Gastrocnemius medialis (tissue), 4 donors: Measurements from ENCODE around the gene DDX28.

Source experiments
- POLR2A ChIP-seq, 2 donors: fragments of 450-650 bp; IDR thresholded peaks; one replicate each; pipeline ENCODE4 v1.6.1; 2017; ENCODE audit warnings: antibody characterized with exemption in 2 of 2, mild to moderate bottlenecking in 2 of 2, moderate library complexity in 2 of 2
- TF ChIP-seq, protein P1 (sequence below), 5 experiments: fragments of 450-650 bp in 3 of 5; fragments of 200-600 bp in 2 of 5; sonication (generic) in 2 of 5; IDR thresholded peaks in 4 of 5; conservative IDR thresholded peaks in 1 of 5; 1 replicate in 4 of 5; 2 replicates in 1 of 5; pipeline ENCODE4 v1.5.1; 2016 to 2019; ENCODE audit warnings: antibody characterized with exemption in 5 of 5, mild to moderate bottlenecking in 3 of 5, moderate library complexity in 3 of 5

DNA sequence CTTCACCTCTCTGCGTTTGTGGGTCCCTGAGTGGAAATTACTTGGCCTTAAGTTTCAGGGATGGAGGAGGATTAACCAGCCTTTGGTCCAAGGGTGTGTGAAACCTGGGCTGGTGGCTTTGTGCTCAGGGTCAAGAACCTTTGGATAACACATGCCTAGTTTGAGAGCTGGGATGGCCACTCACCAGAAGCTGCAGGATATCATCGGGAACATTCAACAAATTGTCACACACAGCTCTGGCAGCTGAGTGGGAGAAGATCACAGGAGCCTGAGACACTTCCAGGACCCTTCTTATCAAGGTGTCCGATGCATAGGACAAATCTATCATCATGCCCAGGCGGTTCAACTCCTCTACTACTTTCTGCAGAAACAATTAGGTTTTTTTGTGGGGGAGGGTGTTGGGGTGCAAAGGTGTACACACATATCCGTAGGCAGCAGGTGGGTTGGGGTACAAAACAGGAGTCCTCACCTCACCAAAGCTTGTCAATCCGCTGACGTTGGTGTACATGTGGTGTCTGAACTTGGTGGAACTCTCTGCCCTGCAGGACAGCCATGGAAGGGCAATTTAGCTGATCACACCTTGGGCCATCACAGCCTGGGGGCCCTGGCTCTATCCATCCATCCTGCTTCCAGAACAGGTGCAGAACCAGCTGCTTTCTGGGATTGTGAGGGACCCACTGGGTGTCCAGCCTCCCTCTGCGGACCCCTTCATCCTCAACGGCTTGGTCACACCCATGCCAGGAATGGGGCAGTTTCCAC lies 45.4 kb downstream of the DDX28 start:
- TF ChIP-seq, protein P1, sequence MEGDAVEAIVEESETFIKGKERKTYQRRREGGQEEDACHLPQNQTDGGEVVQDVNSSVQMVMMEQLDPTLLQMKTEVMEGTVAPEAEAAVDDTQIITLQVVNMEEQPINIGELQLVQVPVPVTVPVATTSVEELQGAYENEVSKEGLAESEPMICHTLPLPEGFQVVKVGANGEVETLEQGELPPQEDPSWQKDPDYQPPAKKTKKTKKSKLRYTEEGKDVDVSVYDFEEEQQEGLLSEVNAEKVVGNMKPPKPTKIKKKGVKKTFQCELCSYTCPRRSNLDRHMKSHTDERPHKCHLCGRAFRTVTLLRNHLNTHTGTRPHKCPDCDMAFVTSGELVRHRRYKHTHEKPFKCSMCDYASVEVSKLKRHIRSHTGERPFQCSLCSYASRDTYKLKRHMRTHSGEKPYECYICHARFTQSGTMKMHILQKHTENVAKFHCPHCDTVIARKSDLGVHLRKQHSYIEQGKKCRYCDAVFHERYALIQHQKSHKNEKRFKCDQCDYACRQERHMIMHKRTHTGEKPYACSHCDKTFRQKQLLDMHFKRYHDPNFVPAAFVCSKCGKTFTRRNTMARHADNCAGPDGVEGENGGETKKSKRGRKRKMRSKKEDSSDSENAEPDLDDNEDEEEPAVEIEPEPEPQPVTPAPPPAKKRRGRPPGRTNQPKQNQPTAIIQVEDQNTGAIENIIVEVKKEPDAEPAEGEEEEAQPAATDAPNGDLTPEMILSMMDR (IDR thresholded peaks at IDR 0.05 in 4 of 5, conservative IDR thresholded peaks at IDR 0.05 in 1 of 5), result no peak
- no peak for TF ChIP-seq POLR2A (IDR thresholded peaks at IDR 0.05)
